GM12878 (cell line): ENCODE measurements around the gene SLC29A1. TPM values are rescaled to one million over a fixed set of nuclear protein-coding genes. Genes with fewer than 3 reads are reported as not detected.
"Not testable (repeated sequence)": the region's sequence is repeated elsewhere in the genome, so short reads cannot be mapped to it uniquely, and the experiment has no call there.

Experiments
- ATAC-seq: fragments of 200-7000 bp; cut with Tn5 transposase; 3 replicates; pipeline ENCODE4 v1.9.1; 2020; ENCODE audit warnings: mild to moderate bottlenecking, moderate library complexity
- BruUV-seq: library from RNA; stranded (reverse); fragments of 400-500 nt; replicated peaks from 2 replicates; lab custom pipeline; 2021; lab: Mats Ljungman, UMichigan
- CTCF ChIA-PET: fragments of 300-600 bp; sonication (Branson Sonifier 250); formaldehyde crosslinking; extraction: SDS; loops from one replicate; lab custom pipeline; 2021; ENCODE audit warnings: inconsistent platforms; lab: Yijun Ruan, JAX
- POLR2A ChIA-PET: fragments of 350-600 bp; formaldehyde crosslinking; extraction: SDS; loops from one replicate; lab custom pipeline; 2021; ENCODE audit warnings: inconsistent platforms; lab: Charles Lee
- RAD21 ChIA-PET: fragments of 300-600 bp; sonication (Branson Sonifier 250); formaldehyde crosslinking; loops from one replicate; lab custom pipeline; 2023; ENCODE audit warnings: antibody characterized with exemption; ENCODE audit not compliant: unreplicated experiment; lab: Charles Lee
- SMC1A ChIA-PET: fragments of 300-600 bp; sonication (Branson Sonifier 250); formaldehyde crosslinking; loops from one replicate; lab custom pipeline; 2023; ENCODE audit not compliant: unreplicated experiment, uncharacterized antibody; lab: Charles Lee
- DNase-seq: peaks from one replicate; pipeline ENCODE4 v3.0.0-alpha.2; 2011; ENCODE audit warnings: low read depth, low spot score
- FAIRE-seq: peaks from 3 replicates; lab custom pipeline; 2011; peaks lifted over from hg19 to GRCh38; lab: Jason Lieb, UNC
- H2AFZ ChIP-seq: 2 replicates; pipeline ENCODE4 v1.6.0; 2011; ENCODE audit warnings: low read depth, low read length, control low read depth; ENCODE audit not compliant: control insufficient read depth
- H3K27ac ChIP-seq: 2 replicates; pipeline ENCODE4 v1.5.1; 2011; ENCODE audit warnings: control low read depth; ENCODE audit not compliant: control insufficient read depth, insufficient read depth
- H3K27me3 ChIP-seq, 2 experiments: replicated peaks in 1 of 2; 2 replicates each; pipeline versions ENCODE4 v1.6.0 to v1.6.1; 2011; ENCODE audit warnings: low read length in 1 of 2; ENCODE audit not compliant: control insufficient read depth in 2 of 2, insufficient read depth in 2 of 2
- H3K36me3 ChIP-seq, 2 experiments: 2 replicates each; pipeline ENCODE4 v1.5.1; 2011; ENCODE audit warnings: low read length in 1 of 2; ENCODE audit not compliant: control insufficient read depth in 2 of 2, insufficient read depth in 2 of 2
- H3K4me1 ChIP-seq: 2 replicates; pipeline ENCODE4 v1.6.1; 2011; ENCODE audit warnings: mild to moderate bottlenecking, low read length, moderate library complexity, mixed read lengths; ENCODE audit not compliant: control insufficient read depth, insufficient read depth
- H3K4me2 ChIP-seq: 2 replicates; pipeline ENCODE4 v1.6.0; 2011; ENCODE audit warnings: control low read depth; ENCODE audit not compliant: control insufficient read depth, insufficient read depth
- H3K4me3 ChIP-seq: fragments of 200-600 bp; sonication (generic); 2 replicates; pipeline ENCODE4 v1.5.1; 2016
- H3K79me2 ChIP-seq: 2 replicates; pipeline ENCODE4 v1.6.0; 2011; ENCODE audit warnings: low read length; ENCODE audit not compliant: control insufficient read depth, insufficient read depth
- H3K9ac ChIP-seq: 2 replicates; pipeline ENCODE4 v1.8.0; 2011; ENCODE audit warnings: low read length, control low read depth, mixed read lengths; ENCODE audit not compliant: control insufficient read depth, insufficient read depth
- H3K9me3 ChIP-seq: replicated peaks from 3 replicates; pipeline ENCODE4 v1.5.1; 2011; ENCODE audit warnings: mild to moderate bottlenecking, low read length; ENCODE audit not compliant: control insufficient read depth, insufficient read depth
- H4K20me1 ChIP-seq: 2 replicates; pipeline ENCODE4 v1.6.0; 2011; ENCODE audit not compliant: control insufficient read depth, insufficient read depth
- HDAC2 ChIP-seq: fragments of 200-600 bp; sonication (generic); IDR thresholded peaks from 2 replicates; pipeline ENCODE4 v1.6.1; 2017
- IKZF2 ChIP-seq, 2 experiments: fragments of 450-650 bp; IDR thresholded peaks; 2 replicates each; pipeline ENCODE4 v1.6.1; 2017; ENCODE audit warnings: mild to moderate bottlenecking in 2 of 2, moderate library complexity in 2 of 2
- WGBS: methylation state at CpG from one replicate; pipeline ENCODE4 v1.1.6; 2016; ENCODE audit warnings: low lambda C conversion rate; ENCODE audit not compliant: insufficient replicate concordance, insufficient coverage; ENCODE audit errors: missing lambda C conversion rate; 5-methylcytosine and 5-hydroxymethylcytosine counted together
- in situ Hi-C: fragments of 300-500 bp; cut with MboI; formaldehyde crosslinking; loops from 9 replicates; pipeline ENCODE4 v1.14.3; 2018; ENCODE audit warnings: mixed read lengths
- intact Hi-C: fragments of 100-400 bp; cut with micrococcal nuclease; formaldehyde crosslinking; loops from one replicate; pipeline ENCODE4 v1.14.2; 2022; ENCODE audit not compliant: unreplicated experiment
- polyA plus RNA-seq, 11 experiments: library from polyadenylated mRNA; depleted of rRNA in 4 of 11; unstranded in 6 of 11; stranded (reverse) in 5 of 11; fragments of >200 nt; fragmentation: Nextera tagmentation in 4 of 11; fragmentation: Illumina TruSeq in 1 of 11; extraction: Ambion mirVana in 4 of 11; extraction: Trizol in 1 of 11; gene quantifications; 1 replicate in 1 of 11; 2 replicates in 10 of 11; pipeline versions ENCODE4 v1.2.1 to v1.2.3, GENCODE V29; 2011 to 2016; ENCODE audit warnings: inconsistent platforms in 2 of 11, missing spikeins in 2 of 11, low read depth in 1 of 11
- total RNA-seq, 4 experiments: library from RNA; depleted of rRNA in 3 of 4; stranded (reverse); fragments of >200 nt in 3 of 4; fragmentation: Illumina TruSeq in 1 of 4; extraction: Trizol in 1 of 4; gene quantifications; 2 replicates each; pipeline versions ENCODE4 v1.2.1 to v1.2.3, GENCODE V29; 2013 to 2021
- TF ChIP-seq, protein P1 (sequence below): IDR thresholded peaks from 2 replicates; pipeline ENCODE4 v1.6.1; 2011; ENCODE audit warnings: low read depth, mild to moderate bottlenecking, low read length, moderate library complexity, borderline replicate concordance; ENCODE audit errors: extremely low read depth
- TF ChIP-seq, protein P2 (sequence below): IDR thresholded peaks from 2 replicates; pipeline ENCODE4 v1.6.1; 2011; ENCODE audit warnings: borderline replicate concordance, low read depth, mild to moderate bottlenecking, moderate library complexity, mixed read lengths, low read length; ENCODE audit not compliant: insufficient read depth; ENCODE audit errors: extremely low read length
- TF ChIP-seq, protein P3 (sequence below): IDR thresholded peaks from 2 replicates; pipeline ENCODE4 v1.6.1; 2012; ENCODE audit warnings: low read length, inconsistent platforms

Gene SLC29A1
- total and polyA plus RNA-seq, 10 of the 15 experiments (the other 5 are each of a cell fraction or from before 2014, with no cell fraction given): 10.0 to 132 (median 93.4) TPM

DNA sequence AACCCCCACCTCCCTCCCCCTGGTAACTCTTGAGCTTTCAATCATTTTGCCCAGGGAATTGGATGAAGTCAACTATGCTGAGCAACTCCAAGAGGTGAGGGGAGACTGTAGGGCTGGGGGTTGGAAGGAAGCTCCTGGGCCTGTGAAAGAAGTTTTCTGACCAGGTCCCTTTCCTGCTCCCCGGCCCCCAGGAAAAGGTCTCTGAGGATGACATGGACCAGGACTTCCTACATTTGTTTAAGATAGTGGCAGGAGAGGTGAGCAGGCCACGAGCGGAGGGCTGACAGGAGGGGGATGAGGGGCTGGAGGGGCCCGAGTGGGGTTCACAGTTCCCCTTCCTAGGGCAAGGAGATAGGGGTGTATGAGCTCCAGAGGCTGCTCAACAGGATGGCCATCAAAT, 43.0 kb upstream of the SLC29A1 start:
- H3K4me3 ChIP-seq: no peak overlapping the region
- FAIRE-seq: no peak
- in situ Hi-C loops: no loop called here
- no peak overlapping the region for H3K9ac ChIP-seq
- no TSS peak for BruUV-seq
- no peaks in the 10 kb centered on the region for H3K79me2 ChIP-seq
- 46% methylated on average over 4 of the region's 4 CpGs for WGBS
- SMC1A ChIA-PET: no interaction called here
- no peaks in the 10 kb centered on the region for H3K36me3 ChIP-seq
- RAD21 ChIA-PET: interaction anchor here (1.2 kb wide), 1 partner anchor 84 kb away, joined by 3 read pairs; no protein-coding TSS in a partner anchor
- no peak overlapping the region for H2AFZ ChIP-seq
- no peak overlapping the region for H3K27ac ChIP-seq
- intact Hi-C loops: no loop called here
- H3K4me1 ChIP-seq: peaks cover 10% of the 10 kb centered on the region
- no peak for ATAC-seq
- POLR2A ChIA-PET: interaction anchor here (0.8 kb wide), 1 partner anchor 9 kb away, joined by 3 read pairs; no protein-coding TSS in a partner anchor
- CTCF ChIA-PET: no interaction called here
- no peaks in the 10 kb centered on the region for H3K9me3 ChIP-seq
- H4K20me1 ChIP-seq: no peaks in the 10 kb centered on the region
- no peak for DNase-seq
- H3K4me2 ChIP-seq: no peak overlapping the region
- TF ChIP-seq, protein P1, sequence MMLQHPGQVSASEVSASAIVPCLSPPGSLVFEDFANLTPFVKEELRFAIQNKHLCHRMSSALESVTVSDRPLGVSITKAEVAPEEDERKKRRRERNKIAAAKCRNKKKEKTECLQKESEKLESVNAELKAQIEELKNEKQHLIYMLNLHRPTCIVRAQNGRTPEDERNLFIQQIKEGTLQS: no peak
- TF ChIP-seq IKZF2 (IDR thresholded peaks at IDR 0.05): no peak
- TF ChIP-seq, protein P2, sequence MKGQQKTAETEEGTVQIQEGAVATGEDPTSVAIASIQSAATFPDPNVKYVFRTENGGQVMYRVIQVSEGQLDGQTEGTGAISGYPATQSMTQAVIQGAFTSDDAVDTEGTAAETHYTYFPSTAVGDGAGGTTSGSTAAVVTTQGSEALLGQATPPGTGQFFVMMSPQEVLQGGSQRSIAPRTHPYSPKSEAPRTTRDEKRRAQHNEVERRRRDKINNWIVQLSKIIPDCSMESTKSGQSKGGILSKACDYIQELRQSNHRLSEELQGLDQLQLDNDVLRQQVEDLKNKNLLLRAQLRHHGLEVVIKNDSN: no peak
- 0 out of 4 replicates have a peak, but pooled peaks cover 0 to 2% of the 10 kb centered on the region in 2 experiments for H3K27me3 ChIP-seq

DNA sequence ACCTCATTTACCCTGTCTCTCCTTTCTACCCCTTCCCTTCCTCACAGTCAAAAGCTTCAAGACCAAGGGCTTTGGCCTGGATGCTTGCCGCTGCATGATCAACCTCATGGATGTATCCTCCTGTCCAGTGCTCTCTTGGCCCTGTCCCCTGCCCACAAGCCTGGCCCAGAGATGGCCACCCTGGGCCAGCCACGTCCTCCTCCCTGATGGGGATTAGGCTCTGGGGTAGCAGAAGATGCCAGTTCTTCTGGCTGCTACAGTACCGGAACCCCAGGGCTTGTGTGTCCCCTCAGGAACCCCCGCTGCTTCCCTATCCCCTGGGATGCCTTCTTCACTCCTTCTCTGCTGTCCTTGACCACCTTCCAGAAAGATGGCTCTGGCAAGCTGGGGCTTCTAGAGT, 42.5 kb upstream of the SLC29A1 start:
- POLR2A ChIA-PET: no interaction called here
- intact Hi-C loops: no loop called here

DNA sequence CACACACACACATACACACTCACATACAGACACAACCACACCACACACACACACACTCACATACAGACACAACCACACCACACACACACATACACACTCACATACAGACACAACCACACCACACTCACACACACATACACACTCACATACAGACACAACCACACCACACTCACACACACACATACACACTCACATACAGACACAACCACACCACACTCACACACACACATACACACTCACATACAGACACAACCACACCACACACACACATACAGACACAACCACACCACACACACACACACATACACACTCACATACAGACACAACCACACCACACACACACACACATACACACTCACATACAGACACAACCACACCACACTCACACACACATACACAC, 41.6 kb upstream of the SLC29A1 start:
- H2AFZ ChIP-seq, H3K4me1 ChIP-seq, H3K4me2 ChIP-seq, RAD21 ChIA-PET, DNase-seq, H4K20me1 ChIP-seq, SMC1A ChIA-PET, H3K9ac ChIP-seq, POLR2A ChIA-PET, H3K4me3 ChIP-seq, H3K36me3 ChIP-seq, H3K27me3 ChIP-seq, intact Hi-C loops, H3K9me3 ChIP-seq, H3K27ac ChIP-seq, H3K79me2 ChIP-seq, ATAC-seq, BruUV-seq, FAIRE-seq, in situ Hi-C loops: not testable (repeated sequence)
- CTCF ChIA-PET: interaction anchor here (1.3 to 1.6 kb wide), 2 partner anchors 9 to 40 kb away, joined by 3 read pairs; no protein-coding TSS in a partner anchor

More for the DNA sequence above, 42.5 kb upstream of the SLC29A1 start:
- Histone ChIP-seq H3K4me3 (no peak overlapping the region), H3K9ac (no peak overlapping the region), H3K27me3 (0 out of 4 replicates have a peak, but pooled peaks cover 0 to 2% of the 10 kb centered on the region in 2 experiments), H3K79me2 (no peaks in the 10 kb centered on the region), H3K4me1 (peaks cover 10% of the 10 kb centered on the region), H3K4me2 (no peak overlapping the region), H3K27ac (no peak overlapping the region), H3K9me3 (no peaks in the 10 kb centered on the region), H3K36me3 (no peaks in the 10 kb centered on the region), H2AFZ (no peak overlapping the region), H4K20me1 (no peaks in the 10 kb centered on the region)
- RAD21 ChIA-PET: interaction anchor here (1.2 kb wide), 1 partner anchor 84 kb away, joined by 3 read pairs; no protein-coding TSS in a partner anchor
- CTCF ChIA-PET: no interaction called here
- WGBS: 82% methylated on average over 4 of the region's 4 CpGs
- BruUV-seq: no TSS peak
- in situ Hi-C loops: no loop called here
- TF ChIP-seq HDAC2: no peak
- TF ChIP-seq, protein P3, sequence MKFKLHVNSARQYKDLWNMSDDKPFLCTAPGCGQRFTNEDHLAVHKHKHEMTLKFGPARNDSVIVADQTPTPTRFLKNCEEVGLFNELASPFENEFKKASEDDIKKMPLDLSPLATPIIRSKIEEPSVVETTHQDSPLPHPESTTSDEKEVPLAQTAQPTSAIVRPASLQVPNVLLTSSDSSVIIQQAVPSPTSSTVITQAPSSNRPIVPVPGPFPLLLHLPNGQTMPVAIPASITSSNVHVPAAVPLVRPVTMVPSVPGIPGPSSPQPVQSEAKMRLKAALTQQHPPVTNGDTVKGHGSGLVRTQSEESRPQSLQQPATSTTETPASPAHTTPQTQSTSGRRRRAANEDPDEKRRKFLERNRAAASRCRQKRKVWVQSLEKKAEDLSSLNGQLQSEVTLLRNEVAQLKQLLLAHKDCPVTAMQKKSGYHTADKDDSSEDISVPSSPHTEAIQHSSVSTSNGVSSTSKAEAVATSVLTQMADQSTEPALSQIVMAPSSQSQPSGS: no peak
- DNase-seq (no peak), FAIRE-seq (no peak), ATAC-seq (no peak)
- SMC1A ChIA-PET: no interaction called here
